Esophagus muscularis mucosa (tissue), 4 donors: ENCODE results near the gene UNC13C. TPM values are rescaled to one million over a fixed set of nuclear protein-coding genes. Genes with fewer than 3 reads are reported as not detected.

Source experiments
- DNase-seq: peaks from one replicate; pipeline ENCODE4 v3.0.0-alpha.2; 2017; ENCODE audit errors: extremely low spot score
- H3K27ac ChIP-seq, 4 donors: fragments of 200-600 bp; sonication (generic); replicated peaks in 1 of 4; 1 replicate in 3 of 4; 2 replicates in 1 of 4; pipeline ENCODE4 v1.5.1; 2016 to 2019; ENCODE audit warnings: mild to moderate bottlenecking in 1 of 4
- H3K27me3 ChIP-seq, 4 donors: fragments of 200-600 bp; sonication (generic); one replicate each; pipeline versions ENCODE4 v1.5.1 to v1.6.0; 2016 to 2019
- H3K36me3 ChIP-seq, 4 donors: fragments of 200-600 bp; sonication (generic); one replicate each; pipeline ENCODE4 v1.5.1; 2016 to 2019
- H3K4me1 ChIP-seq, 4 donors: fragments of 200-600 bp; sonication (generic); one replicate each; pipeline ENCODE4 v1.5.1; 2016 to 2019
- H3K4me3 ChIP-seq, 4 donors: fragments of 200-600 bp; sonication (generic); 1 replicate in 2 of 4; 2 replicates in 2 of 4; pipeline ENCODE4 v1.5.1; 2016 to 2019; ENCODE audit warnings: mild to moderate bottlenecking in 4 of 4, moderate library complexity in 1 of 4
- H3K9me3 ChIP-seq, 4 donors: fragments of 200-600 bp; sonication (generic); 1 replicate in 3 of 4; 2 replicates in 1 of 4; pipeline ENCODE4 v1.5.1; 2016 to 2019
- EP300 ChIP-seq: sonication (generic); formaldehyde crosslinking; IDR thresholded peaks from one replicate; pipeline ENCODE4 v1.6.1; 2017; ENCODE audit warnings: antibody characterized with exemption
- POLR2A ChIP-seq: fragments of 450-650 bp; IDR thresholded peaks from one replicate; pipeline ENCODE4 v1.6.1; 2017; ENCODE audit warnings: antibody characterized with exemption, moderate library complexity, mild to moderate bottlenecking, low read depth
- POLR2AphosphoS5 ChIP-seq, 2 donors: sonication (generic); formaldehyde crosslinking; IDR thresholded peaks; one replicate each; pipeline ENCODE4 v1.6.1; 2017; ENCODE audit warnings: antibody characterized with exemption in 2 of 2
- WGBS: methylation state at CpG from one replicate; pipeline ENCODE4 v1.1.5; 2018; 5-methylcytosine and 5-hydroxymethylcytosine counted together
- intact Hi-C: fragments of 100-400 bp; cut with DNase I; formaldehyde crosslinking; loops from one replicate; pipeline ENCODE4 v1.15.1; 2023
- total RNA-seq, 4 donors: library from RNA; depleted of rRNA; stranded (reverse); fragments of >200 nt; gene quantifications; one replicate each; pipeline versions ENCODE4 v1.1.0 to v1.2.1, GENCODE V29; 2016
- TF ChIP-seq, protein P1 (sequence below), 3 experiments: fragments of 200-600 bp in 2 of 3; fragments of 450-650 bp in 1 of 3; sonication (generic) in 2 of 3; IDR thresholded peaks; one replicate each; pipeline ENCODE4 v1.5.1; 2017 to 2019; ENCODE audit warnings: antibody characterized with exemption in 3 of 3, mild to moderate bottlenecking in 2 of 3, moderate library complexity in 1 of 3

Gene UNC13C
- total RNA-seq, 4 donors from 2014 or later: 0.17 to 4.2 (median 0.59) TPM

DNA sequence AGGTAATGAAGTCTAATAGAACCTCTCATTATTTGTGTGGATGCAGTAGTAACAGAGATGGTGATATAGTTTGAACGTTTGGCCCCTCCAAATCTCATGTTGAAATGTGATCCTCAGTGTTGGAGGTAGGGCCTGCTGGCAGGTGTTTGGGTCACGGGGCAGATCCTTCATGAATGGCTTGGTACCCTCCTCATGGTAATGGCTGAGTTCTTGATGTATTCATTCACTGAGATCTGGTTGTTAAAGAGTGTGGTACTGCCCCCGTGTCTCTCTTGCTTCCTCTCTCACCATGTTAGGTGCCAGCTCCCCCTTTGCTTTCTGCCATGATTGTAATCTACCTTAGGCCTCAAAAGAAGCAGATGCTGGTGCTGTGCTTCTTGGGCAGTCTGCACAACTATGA is 606.8 kb downstream of the UNC13C start:
- Histone ChIP-seq H3K4me1 (no peaks in the 10 kb centered on the region), H3K27ac (no peak overlapping the region), H3K36me3 (no peaks in the 10 kb centered on the region), H3K4me3 (no peak overlapping the region), H3K27me3 (no peaks in the 10 kb centered on the region), H3K9me3 (peaks cover 0 to 7% (median 3%) of the 10 kb centered on the region in 4 donors)
- WGBS: 86% methylated on average over 3 of the region's 3 CpGs
- intact Hi-C loops: no loop called here
- TF ChIP-seq POLR2AphosphoS5 (IDR thresholded peaks at IDR 0.05): no peak
- no peak for TF ChIP-seq POLR2A
- TF ChIP-seq, protein P1, sequence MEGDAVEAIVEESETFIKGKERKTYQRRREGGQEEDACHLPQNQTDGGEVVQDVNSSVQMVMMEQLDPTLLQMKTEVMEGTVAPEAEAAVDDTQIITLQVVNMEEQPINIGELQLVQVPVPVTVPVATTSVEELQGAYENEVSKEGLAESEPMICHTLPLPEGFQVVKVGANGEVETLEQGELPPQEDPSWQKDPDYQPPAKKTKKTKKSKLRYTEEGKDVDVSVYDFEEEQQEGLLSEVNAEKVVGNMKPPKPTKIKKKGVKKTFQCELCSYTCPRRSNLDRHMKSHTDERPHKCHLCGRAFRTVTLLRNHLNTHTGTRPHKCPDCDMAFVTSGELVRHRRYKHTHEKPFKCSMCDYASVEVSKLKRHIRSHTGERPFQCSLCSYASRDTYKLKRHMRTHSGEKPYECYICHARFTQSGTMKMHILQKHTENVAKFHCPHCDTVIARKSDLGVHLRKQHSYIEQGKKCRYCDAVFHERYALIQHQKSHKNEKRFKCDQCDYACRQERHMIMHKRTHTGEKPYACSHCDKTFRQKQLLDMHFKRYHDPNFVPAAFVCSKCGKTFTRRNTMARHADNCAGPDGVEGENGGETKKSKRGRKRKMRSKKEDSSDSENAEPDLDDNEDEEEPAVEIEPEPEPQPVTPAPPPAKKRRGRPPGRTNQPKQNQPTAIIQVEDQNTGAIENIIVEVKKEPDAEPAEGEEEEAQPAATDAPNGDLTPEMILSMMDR (IDR thresholded peaks at IDR 0.05): no peak
- TF ChIP-seq EP300: no peak
- no peak for DNase-seq

DNA sequence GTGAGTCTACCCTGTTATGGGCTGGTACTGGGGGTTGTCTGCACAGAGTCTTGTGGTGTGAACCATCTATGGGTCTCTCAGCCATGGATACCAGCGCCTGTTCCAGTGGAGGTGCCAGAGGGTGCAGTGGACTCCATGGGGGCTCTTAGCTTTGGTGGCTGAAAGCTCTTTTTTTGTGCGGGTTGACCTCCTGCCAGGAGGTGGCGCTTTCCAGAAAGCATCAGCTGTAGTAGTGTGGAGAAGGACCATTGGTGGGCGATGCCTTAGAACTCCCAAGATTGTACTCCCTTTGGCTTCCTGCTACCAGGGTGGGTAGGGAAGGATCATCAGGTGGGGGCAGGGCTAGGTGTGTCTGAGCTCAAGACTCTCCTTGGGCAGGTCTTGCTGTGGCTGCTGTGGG is 615.9 kb downstream of the UNC13C start:
- intact Hi-C loops: no loop called here
- WGBS: no CpG with 5 or more reads among the region's 4 CpGs
- H3K36me3 ChIP-seq: no peaks in the 10 kb centered on the region
- no peak overlapping the region for H3K27ac ChIP-seq
- no peaks in the 10 kb centered on the region for H3K27me3 ChIP-seq
- DNase-seq: no peak
- H3K9me3 ChIP-seq: no peaks in the 10 kb centered on the region
- TF ChIP-seq, protein P1 (IDR thresholded peaks at IDR 0.05): no peak
- TF ChIP-seq POLR2A: no peak
- no peak for TF ChIP-seq EP300
- no peak for TF ChIP-seq POLR2AphosphoS5 (IDR thresholded peaks at IDR 0.05)
- no peaks in the 10 kb centered on the region for H3K4me1 ChIP-seq
- no peak overlapping the region for H3K4me3 ChIP-seq

DNA sequence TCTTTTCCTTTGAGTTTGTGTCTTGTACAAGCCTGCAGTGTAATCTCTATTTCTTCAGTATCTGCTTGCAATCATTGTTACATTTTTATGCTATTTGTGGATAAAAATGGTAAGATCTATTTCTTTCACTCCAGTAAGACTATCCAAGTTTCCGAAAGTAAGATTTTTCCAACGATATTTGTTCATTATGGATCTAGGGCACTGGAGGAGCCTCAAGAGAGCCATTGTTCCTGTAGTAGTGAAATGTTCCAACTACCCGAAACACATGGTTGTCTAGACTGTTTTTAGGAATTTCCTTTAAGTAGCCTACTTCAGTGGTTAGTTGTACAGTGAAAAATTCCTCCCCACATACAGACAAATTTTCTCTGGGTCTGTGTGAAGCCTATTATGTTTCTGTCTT is 621.1 kb downstream of the UNC13C start:
- DNase-seq: no peak
- H3K4me3 ChIP-seq: no peak overlapping the region
- no peak overlapping the region for H3K27ac ChIP-seq
- H3K27me3 ChIP-seq: no peaks in the 10 kb centered on the region
- no peaks in the 10 kb centered on the region for H3K4me1 ChIP-seq
- TF ChIP-seq POLR2AphosphoS5 (IDR thresholded peaks at IDR 0.05): no peak
- TF ChIP-seq, protein P1 (IDR thresholded peaks at IDR 0.05): no peak
- no peak for TF ChIP-seq POLR2A
- TF ChIP-seq EP300: no peak
- no peaks in the 10 kb centered on the region for H3K36me3 ChIP-seq
- intact Hi-C loops: no loop called here
- no peaks in the 10 kb centered on the region for H3K9me3 ChIP-seq
- 81% methylated on average over 3 of the region's 3 CpGs for WGBS

DNA sequence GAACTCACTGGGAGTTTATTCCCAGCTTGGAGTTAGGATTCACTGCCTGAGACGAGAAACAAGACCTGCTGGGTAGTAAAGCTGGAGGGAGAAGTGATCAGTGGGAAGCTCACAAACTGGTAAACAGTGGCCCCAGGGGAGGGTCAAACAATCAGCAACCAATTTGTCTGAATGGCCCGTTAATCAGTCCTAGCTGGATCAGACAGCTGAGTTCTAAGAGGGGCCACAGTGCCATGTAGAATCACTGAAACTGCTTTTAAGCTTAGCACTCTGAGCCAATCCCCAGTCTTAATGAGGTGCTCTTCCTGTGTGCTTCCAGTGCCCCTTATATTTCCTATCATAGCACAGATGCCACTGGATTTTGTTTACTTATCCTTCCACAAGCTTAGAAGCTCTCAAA is 626.8 kb downstream of the UNC13C start:
- Histone ChIP-seq H3K9me3 (no peaks in the 10 kb centered on the region), H3K27ac (no peak overlapping the region), H3K36me3 (no peaks in the 10 kb centered on the region), H3K4me1 (no peaks in the 10 kb centered on the region), H3K27me3 (no peaks in the 10 kb centered on the region), H3K4me3 (no peak overlapping the region)
- 43% methylated on average over 2 of the region's 2 CpGs for WGBS
- intact Hi-C loops: no loop called here
- no peak for DNase-seq
- no peak for TF ChIP-seq POLR2AphosphoS5 (IDR thresholded peaks at IDR 0.05)
- TF ChIP-seq, protein P1 (IDR thresholded peaks at IDR 0.05): no peak
- no peak for TF ChIP-seq EP300
- TF ChIP-seq POLR2A: no peak

DNA sequence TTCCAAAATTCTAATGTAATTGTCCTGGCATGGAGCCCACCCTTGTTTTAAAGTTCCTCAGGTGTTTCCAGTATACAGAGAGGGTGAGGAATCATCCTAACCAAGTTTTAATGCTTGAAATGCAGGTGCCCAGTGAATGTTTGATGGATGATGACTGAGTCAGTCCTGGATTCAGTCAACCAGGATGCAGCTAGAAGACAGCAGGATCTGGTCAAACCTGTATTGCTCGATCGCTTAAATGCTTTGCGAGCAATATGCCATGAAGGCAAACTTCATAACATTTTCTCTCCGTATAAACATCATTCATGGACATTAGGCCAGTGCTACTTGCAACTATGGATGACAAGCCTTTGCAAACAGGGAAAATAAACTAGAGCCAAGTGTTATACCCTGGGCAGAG is 627.3 kb downstream of the UNC13C start:
- TF ChIP-seq POLR2A: no peak
- TF ChIP-seq, protein P1 (IDR thresholded peaks at IDR 0.05): no peak
- TF ChIP-seq POLR2AphosphoS5 (IDR thresholded peaks at IDR 0.05): no peak
- TF ChIP-seq EP300: no peak
- intact Hi-C loops: no loop called here
- no peak overlapping the region for H3K27ac ChIP-seq
- H3K4me3 ChIP-seq: no peak overlapping the region
- H3K27me3 ChIP-seq: no peaks in the 10 kb centered on the region
- no peaks in the 10 kb centered on the region for H3K36me3 ChIP-seq
- no peaks in the 10 kb centered on the region for H3K4me1 ChIP-seq
- H3K9me3 ChIP-seq: no peaks in the 10 kb centered on the region
- WGBS: 83% methylated on average over 4 of the region's 4 CpGs
- DNase-seq: no peak
